NCI-H1436 (cell line): ENCODE results near the gene SMIM21.

Experiments used
- DNase-seq: peaks from one replicate; lab custom pipeline; 2025; lab: John Stamatoyannopoulos, UW

The SMIM21 gene

DNA sequence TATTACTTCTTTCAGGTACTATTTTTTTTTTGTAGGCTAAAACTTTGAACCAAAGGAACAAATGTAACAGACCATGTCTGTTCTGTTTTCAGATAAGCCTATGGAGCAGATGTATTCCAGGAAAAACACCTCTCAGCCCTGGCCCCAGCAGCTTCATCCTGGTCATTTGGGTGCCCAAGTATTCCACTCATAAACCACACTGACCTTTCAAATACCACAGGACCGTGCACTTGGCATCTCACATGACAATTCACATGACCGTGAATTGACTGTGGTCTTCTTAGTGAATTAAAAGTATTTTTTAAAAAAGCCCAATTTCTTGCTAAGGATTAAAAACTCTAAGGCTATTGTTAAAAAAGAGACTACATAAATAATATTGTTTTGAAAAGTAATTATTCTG is 50.2 kb downstream of the SMIM21 start:
- DNase-seq = no peak

DNA sequence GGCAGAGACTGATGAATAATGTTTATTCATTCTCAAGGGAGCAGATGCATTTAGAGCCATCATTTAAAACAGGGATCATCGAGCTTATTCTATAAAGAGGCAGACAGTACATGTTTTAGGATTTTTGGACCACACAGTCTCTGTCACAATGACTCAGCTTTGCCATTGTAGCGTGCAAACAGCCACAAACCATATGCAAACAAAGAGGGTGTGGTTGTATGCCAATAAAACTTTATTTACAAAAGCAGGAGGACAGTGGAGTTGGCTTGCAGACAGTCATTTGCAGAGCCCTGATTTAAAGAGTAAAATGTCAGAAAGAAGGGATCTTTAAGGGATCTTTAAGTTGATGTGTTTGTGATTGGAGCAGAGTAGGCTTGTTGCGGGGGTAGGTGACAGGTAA is 51.5 kb downstream of the SMIM21 start:
- no peak for DNase-seq

DNA sequence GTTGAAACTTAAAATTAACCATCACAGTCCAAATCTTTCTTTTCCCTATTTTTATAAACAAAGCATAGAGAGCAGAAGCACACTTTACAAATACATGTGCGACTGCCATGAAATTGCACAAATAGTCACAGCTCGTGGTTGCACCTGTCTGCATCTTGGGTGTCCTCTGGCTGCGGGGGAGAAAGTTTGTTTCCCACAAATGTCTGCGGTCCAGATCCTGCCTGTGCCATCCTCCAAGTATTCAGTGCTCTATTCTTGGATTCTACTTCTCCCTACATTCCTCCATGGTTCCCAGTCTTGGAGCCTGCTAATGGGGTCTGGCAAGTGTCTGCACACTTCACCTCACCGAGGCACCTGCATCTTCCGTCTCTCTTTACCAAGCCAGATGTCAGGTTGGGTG is 52.2 kb downstream of the SMIM21 start:
- DNase-seq = no peak

DNA sequence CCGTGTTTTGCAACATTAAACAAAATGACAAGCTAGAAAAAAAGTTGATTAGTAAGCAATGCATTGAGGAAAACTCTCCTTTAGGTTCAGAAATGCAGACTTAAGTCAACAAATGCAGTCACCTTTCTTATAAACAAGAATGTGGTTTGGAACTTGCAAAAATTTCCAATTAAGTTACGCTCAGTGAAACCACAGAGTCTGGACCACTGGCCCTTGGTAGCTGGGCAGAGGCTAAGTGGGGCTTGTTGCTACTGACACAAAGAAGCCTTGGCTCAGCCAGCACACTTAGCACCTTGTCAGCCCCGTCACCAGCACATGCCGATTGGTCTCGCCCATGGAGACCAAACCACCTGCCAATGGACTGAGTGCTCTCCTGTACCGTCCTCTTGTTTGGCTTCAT is 53.0 kb downstream of the SMIM21 start:
- no peak for DNase-seq

DNA sequence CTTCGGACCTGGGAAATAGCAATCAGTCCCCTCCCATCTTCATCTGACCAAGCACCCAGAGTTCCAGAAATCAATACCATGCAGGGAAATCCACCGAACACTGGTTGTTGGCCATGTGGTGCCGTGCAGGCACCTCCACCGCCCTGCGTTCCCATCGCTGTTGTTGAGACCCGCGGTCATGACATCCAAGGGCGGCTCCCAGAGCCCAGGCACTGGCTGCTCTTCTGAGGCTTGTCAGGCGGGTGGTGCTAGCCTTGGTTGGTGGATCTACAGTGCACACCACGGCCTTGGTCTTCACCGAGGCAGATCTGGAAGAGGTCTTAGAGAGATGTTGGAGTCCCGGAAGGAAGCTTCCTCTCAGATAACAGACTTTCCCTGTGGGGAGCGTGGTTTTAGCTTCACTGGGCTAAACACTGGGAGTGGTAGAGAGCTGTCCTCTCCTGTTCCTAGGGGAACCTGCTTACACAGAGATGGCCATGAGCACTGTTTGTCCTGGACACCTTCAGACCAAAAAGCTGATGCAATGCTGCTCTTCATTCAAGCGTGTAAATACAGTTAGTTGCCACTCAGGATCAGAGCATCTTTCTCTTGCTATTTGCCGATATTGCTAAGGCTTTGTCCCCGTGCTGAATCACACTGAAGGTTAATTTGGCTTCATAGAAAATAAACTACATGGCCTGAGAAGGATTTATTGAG is 58.3 kb downstream of the SMIM21 start:
- no peak for DNase-seq

DNA sequence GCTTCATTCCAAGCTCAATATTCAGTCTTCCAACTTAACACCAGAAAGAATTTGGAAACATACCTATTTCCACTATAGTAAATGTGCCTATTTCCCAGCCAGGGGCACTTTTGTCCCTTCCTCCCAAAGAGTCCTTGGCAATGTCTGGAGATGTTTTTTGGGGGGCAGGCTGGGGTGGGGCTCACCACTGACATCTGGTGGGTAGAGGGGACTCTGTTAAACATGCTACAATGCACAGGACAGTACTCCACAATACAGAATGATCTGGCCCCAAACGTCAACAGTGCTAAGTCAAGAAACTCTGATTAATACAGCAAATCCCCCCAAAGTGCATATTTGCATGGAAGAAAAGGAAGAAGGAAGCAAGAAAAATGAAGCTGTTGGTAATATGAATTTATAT is 61.7 kb downstream of the SMIM21 start:
- no peak for DNase-seq

DNA sequence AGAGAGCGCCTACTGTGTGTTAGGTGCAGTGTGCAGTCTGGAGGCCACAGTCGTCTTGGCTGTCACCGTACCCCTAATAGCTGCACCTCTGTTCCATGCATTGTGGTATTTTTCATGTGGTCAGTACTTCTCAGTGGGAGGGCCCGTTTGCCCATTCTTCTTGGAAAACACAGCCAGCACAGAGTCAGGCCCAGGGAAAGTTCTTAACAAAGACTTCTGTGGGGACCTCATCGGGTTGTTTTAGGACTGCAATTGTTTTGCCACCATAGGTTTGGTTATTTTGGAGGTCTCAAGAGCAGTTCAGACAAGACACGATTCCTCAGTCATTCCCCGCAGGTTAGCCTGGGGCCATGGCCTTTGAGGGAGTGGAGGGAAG is 62.3 kb downstream of the SMIM21 start:
- DNase-seq = no peak

DNA sequence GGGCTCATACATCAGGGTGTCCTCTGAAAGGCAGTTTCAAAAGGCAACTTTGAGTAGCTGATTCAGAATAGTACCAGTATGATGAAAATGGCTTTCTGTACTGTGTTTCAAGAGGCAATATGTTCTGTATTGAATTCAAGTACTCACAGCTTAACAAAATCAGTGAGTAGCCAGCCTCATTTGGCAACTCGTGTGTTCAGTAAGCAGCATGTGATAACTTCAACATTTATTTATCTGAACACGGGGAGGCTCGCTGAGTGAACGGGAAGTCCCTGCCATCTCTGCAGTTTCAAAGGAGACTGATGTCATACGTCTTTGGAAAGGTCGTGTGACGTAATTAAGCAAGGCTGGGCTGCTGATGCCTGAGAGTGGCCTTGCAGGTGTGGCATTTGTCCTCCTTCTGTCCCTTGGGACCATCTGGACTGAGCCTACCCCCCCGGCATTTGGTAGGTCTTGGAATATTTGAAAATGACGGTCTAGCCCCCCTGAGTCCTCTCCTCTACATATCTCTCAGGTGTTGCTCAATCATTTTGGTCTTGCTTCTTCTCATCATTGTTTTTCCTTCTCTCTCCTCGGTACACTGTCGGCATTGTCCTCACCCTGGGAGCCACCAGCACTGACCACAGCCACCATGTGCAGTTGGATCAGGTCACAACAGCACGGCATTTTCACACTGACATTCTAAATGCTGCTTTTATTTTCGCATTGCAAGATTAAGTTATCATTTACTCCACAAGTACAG is 62.8 kb downstream of the SMIM21 start:
- no peak for DNase-seq

DNA sequence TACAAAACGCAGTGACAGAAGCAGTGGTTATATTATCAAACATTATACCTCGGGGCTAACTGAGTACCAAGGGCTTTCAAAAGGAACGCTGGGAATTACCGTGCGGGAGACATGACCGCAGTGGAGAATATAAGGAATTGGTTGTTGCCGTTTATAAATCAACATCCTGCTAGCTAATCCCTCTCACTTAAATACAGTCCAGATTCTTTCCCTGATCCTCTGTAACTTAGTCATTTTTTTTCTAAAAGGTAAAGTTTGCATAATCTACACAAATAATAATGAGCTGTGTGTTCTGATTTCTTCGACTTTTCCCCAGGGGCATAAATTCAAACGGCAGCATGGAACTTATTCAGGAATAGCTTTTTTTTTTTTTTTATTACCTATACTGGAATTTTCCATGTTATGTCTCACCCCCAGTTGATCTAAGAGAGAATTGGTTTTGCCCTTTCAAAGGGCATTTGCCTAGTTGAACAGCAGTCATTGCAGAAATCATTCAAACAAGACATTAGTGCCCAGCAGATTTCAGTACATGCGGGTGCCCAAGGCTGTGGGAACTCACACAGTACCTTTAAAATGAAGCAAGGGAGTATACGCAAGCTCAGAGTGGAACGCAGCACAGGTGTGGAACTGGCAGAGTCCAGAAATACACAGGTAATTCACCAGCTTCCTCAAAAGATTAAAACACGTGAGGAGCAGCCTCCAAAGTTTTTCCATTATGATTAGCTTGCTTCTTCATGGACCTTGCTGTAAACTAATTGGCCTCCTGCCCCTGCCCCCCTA is 63.9 kb downstream of the SMIM21 start:
- DNase-seq = no peak

DNA sequence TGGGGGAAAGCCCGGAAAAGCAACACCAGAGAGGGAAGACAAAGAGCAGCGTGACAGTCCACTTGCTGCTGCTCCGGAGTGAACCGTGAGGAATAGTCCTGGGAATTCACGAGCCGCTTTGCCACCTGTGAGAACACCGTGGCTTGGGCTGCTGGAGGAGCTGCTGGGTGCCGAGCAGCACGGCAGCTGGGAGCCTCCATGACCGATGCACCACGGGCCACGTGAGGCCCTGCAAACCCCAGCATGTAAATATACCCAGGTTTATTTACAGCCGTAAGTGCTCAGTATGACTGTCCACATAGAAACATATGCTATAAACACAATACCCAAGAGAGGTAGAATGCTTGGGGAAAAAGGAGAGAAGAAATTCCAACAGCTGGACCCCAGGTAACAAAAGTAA is 65.1 kb downstream of the SMIM21 start:
- DNase-seq = no peak

DNA sequence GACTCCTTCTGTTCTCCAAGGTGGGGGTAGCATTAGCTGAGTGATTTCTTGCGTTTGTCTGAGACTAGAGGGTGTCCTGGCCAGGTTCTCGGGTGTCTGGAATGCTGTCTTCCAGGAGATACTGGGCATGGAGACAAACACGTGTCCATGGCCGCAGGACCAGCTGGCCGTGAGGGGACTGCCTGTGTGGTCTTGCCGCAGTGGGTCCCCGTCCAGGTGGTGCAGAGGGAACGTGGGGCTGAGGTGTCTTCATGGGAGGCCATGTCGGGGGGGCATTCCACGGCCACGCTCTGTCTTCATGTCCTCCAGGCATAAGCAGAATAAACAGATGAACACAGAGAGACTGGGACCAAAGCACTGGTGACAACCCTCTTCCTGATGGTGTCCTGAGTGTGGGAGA is 66.6 kb downstream of the SMIM21 start:
- DNase-seq = no peak

DNA sequence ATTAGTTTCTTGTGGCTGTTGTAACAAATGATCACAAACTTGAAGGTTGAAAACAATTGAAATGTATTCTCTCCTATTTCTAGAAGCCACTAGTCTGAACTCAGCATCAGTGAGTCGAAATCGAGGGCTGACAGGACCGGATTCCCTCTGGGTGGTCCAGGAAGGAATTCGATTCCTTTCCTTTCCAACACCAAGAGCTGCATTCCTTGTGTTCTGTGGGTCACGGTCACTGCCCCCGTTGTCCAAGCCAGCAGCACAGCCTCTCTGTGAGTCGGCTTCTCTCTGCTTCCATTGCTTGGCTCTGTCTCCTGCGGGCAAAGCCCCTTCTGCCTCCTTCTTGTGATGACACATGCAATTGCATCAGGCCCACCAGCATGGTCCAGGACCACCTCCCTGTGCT is 67.3 kb downstream of the SMIM21 start:
- no peak for DNase-seq
